PC-3 (cell line): ENCODE results near the gene SLC41A2. TPM values are rescaled to one million over a fixed set of nuclear protein-coding genes. Genes with fewer than 3 reads are reported as not detected.

Source experiments
- ATAC-seq: fragments of 200-7000 bp; cut with Tn5 transposase; 2 replicates; pipeline ENCODE4 v1.9.1; 2020; ENCODE audit warnings: mild to moderate bottlenecking, moderate library complexity
- Bru-seq: library from RNA; stranded (reverse); fragments of 400-500 nt; gene quantifications from one replicate; lab custom pipeline; 2021; lab: Mats Ljungman, UMichigan
- BruChase-seq, 2 experiments: library from RNA; stranded (reverse); fragments of 400-500 nt; gene quantifications; one replicate each; lab custom pipeline; 2021; lab: Mats Ljungman, UMichigan
- BruUV-seq: library from RNA; stranded (reverse); fragments of 400-500 nt; replicated peaks from 2 replicates; lab custom pipeline; 2021; lab: Mats Ljungman, UMichigan
- CTCF ChIA-PET: fragments of 300-600 bp; sonication (Branson Sonifier 250); formaldehyde crosslinking; loops from one replicate; lab custom pipeline; 2022; ENCODE audit warnings: antibody characterized with exemption; lab: Charles Lee
- POLR2A ChIA-PET: fragments of 300-600 bp; sonication (Branson Sonifier 250); formaldehyde crosslinking; loops from one replicate; lab custom pipeline; 2022; ENCODE audit warnings: antibody characterized with exemption; ENCODE audit not compliant: unreplicated experiment; lab: Charles Lee
- DNase-seq: peaks from one replicate; pipeline ENCODE4 v3.0.0-alpha.2; 2015
- H2AFZ ChIP-seq: fragments of 300-600 bp; sonication (generic); 2 replicates; pipeline ENCODE4 v1.6.0; 2016; ENCODE audit warnings: antibody characterized with exemption, low read length
- H3F3A ChIP-seq: fragments of 300-600 bp; sonication (generic); one replicate; pipeline ENCODE4 v1.6.0; 2017; ENCODE audit warnings: antibody characterized with exemption, low read length, control low read depth, mild to moderate bottlenecking; ENCODE audit not compliant: unreplicated experiment
- H3K27ac ChIP-seq: fragments of 300-600 bp; sonication (generic); 2 replicates; pipeline ENCODE4 v1.5.1; 2016; ENCODE audit warnings: mild to moderate bottlenecking, low read length
- H3K27me3 ChIP-seq: fragments of 300-600 bp; sonication (generic); 2 replicates; pipeline ENCODE4 v1.6.1; 2016; ENCODE audit warnings: low read length, mixed read lengths
- H3K36me3 ChIP-seq: fragments of 300-600 bp; sonication (generic); 2 replicates; pipeline ENCODE4 v1.6.1; 2016; ENCODE audit warnings: low read depth, mixed run types, low read length, mixed read lengths
- H3K4me1 ChIP-seq: fragments of 300-600 bp; sonication (generic); 2 replicates; pipeline ENCODE4 v1.5.1; 2016; ENCODE audit warnings: low read length; ENCODE audit not compliant: insufficient read depth
- H3K4me2 ChIP-seq: fragments of 300-600 bp; sonication (generic); 2 replicates; pipeline ENCODE4 v1.6.0; 2016; ENCODE audit warnings: low read length
- H3K4me3 ChIP-seq: fragments of 300-600 bp; sonication (generic); 2 replicates; pipeline ENCODE4 v1.5.1; 2016; ENCODE audit warnings: mild to moderate bottlenecking, low read length, mixed read lengths
- H3K79me2 ChIP-seq: fragments of 300-600 bp; sonication (generic); 2 replicates; pipeline ENCODE4 v1.6.1; 2017; ENCODE audit warnings: low read length, mixed read lengths
- H3K9ac ChIP-seq: fragments of 300-600 bp; sonication (generic); 2 replicates; pipeline ENCODE4 v1.6.0; 2016; ENCODE audit warnings: mild to moderate bottlenecking, low read length
- H3K9me2 ChIP-seq: fragments of 300-600 bp; sonication (generic); replicated peaks from 2 replicates; pipeline ENCODE4 v1.6.1; 2016; ENCODE audit warnings: mixed run types, low read length, mixed read lengths
- H3K9me3 ChIP-seq: fragments of 300-600 bp; sonication (generic); 2 replicates; pipeline ENCODE4 v1.6.1; 2016; ENCODE audit warnings: low read length, mixed read lengths
- H4K20me1 ChIP-seq: fragments of 300-600 bp; sonication (generic); 2 replicates; pipeline ENCODE4 v1.6.1; 2016; ENCODE audit warnings: low read length, mixed read lengths
- EZH2 ChIP-seq: fragments of 300-600 bp; sonication (generic); IDR thresholded peaks from one replicate; pipeline ENCODE4 v1.6.1; 2017; ENCODE audit warnings: antibody characterized with exemption, mild to moderate bottlenecking, low read length; ENCODE audit not compliant: unreplicated experiment
- EZH2phosphoT487 ChIP-seq: fragments of 300-600 bp; sonication (generic); IDR thresholded peaks from 2 replicates; pipeline ENCODE4 v1.6.1; 2018; ENCODE audit warnings: mild to moderate bottlenecking, antibody characterized with exemption, low read length, borderline replicate concordance
- intact Hi-C: fragments of 100-400 bp; cut with micrococcal nuclease; formaldehyde crosslinking; loops from 2 replicates; pipeline ENCODE4 v1.9.0; 2023
- long read RNA-seq: library from polyadenylated mRNA; unstranded; transcript quantifications from one replicate; pipeline ENCODE4 v2.0.0, GENCODE V29; 2021; ENCODE audit not compliant: unreplicated experiment
- total RNA-seq: library from RNA; depleted of rRNA; stranded (reverse); fragments of >200 nt; gene quantifications from 2 replicates; pipeline ENCODE4 v1.2.3, GENCODE V29; 2014; rRNA removed
- TF ChIP-seq, protein P1 (sequence below): fragments of 300-600 bp; sonication (generic); conservative IDR thresholded peaks from 2 replicates; pipeline ENCODE4 v1.5.1; 2017; ENCODE audit warnings: antibody characterized with exemption, low read depth, mild to moderate bottlenecking, low read length

SLC41A2 gene, protein sequence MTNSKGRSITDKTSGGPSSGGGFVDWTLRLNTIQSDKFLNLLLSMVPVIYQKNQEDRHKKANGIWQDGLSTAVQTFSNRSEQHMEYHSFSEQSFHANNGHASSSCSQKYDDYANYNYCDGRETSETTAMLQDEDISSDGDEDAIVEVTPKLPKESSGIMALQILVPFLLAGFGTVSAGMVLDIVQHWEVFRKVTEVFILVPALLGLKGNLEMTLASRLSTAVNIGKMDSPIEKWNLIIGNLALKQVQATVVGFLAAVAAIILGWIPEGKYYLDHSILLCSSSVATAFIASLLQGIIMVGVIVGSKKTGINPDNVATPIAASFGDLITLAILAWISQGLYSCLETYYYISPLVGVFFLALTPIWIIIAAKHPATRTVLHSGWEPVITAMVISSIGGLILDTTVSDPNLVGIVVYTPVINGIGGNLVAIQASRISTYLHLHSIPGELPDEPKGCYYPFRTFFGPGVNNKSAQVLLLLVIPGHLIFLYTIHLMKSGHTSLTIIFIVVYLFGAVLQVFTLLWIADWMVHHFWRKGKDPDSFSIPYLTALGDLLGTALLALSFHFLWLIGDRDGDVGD
- total RNA-seq (16.3 and 20.4 TPM in 2 replicates), Bru-seq, nascent RNA (percentile 54 among the genes with signal in this experiment), BruChase-seq, experiment 1, labeled RNA remaining after a 6-hour chase (percentile 48 among the genes with signal in this experiment), BruChase-seq, experiment 2, labeled RNA remaining after a 2-hour chase (percentile 52 among the genes with signal in this experiment)
- long read RNA-seq, partial matches to known transcripts = 1 of 13 reads
- long read RNA-seq, other reads (novel, unspliced or antisense) = 12 of 13 reads

DNA sequence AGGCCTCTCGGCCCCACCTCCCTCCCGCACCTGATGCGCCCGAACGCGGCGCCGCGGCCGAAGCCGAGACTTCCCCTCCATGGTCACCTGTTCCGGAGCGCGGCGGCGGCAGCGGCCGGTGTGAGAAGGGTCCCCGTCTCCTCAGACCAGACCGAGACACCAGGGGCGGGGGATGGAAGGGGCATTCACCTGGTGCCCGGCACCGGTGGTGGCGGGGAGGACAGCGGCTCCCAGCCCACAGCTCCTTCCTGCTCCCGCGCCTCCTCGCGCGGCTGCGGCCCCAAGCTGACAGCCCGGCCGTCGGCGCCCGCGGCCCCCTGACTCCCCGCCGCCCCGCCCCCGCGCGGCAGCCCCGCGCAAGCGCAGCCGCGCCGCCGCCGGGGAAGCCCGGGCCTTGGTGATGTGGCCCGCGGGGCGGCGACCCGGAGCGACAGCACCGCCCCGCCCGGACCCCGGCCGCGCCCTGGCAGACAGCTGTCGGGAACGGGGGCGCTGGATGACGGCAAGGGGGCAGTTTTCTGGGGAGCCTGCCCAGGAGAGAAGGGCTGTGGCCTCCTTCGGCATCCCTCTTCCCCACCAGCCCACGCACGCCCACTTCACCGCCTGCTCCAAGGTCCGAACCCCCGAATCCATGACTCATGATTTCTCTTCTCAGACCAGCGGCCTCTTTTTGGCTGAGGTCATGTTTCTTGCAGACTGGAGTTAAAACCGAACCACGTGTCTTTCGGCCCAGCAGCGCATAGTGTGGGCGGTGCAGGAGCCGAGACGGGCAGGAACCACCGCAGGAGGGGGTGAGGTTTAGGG is at the start of gene SLC41A2:
Gene SLC41A2, minus strand, starts transcription at position 290 of the 804 bp plus-strand sequence. CDS start 29,763 bp downstream, outside the sequence.
- TSS peak; percentile 86 for BruUV-seq
- TF ChIP-seq, protein P1, sequence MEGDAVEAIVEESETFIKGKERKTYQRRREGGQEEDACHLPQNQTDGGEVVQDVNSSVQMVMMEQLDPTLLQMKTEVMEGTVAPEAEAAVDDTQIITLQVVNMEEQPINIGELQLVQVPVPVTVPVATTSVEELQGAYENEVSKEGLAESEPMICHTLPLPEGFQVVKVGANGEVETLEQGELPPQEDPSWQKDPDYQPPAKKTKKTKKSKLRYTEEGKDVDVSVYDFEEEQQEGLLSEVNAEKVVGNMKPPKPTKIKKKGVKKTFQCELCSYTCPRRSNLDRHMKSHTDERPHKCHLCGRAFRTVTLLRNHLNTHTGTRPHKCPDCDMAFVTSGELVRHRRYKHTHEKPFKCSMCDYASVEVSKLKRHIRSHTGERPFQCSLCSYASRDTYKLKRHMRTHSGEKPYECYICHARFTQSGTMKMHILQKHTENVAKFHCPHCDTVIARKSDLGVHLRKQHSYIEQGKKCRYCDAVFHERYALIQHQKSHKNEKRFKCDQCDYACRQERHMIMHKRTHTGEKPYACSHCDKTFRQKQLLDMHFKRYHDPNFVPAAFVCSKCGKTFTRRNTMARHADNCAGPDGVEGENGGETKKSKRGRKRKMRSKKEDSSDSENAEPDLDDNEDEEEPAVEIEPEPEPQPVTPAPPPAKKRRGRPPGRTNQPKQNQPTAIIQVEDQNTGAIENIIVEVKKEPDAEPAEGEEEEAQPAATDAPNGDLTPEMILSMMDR = no peak
- TF ChIP-seq EZH2phosphoT487 (no peak), EZH2 (no peak)
- no peaks in the 10 kb centered on the region for H3K36me3 ChIP-seq
- H3K4me1 ChIP-seq = peaks cover 32% of the 10 kb centered on the region
- H3F3A ChIP-seq = no peaks in the 10 kb centered on the region
- no peaks in the 10 kb centered on the region for H3K9me2 ChIP-seq
- H3K9ac ChIP-seq = peak within 1 kb of the TSS; percentile 88
- peak; percentile 82 for ATAC-seq
- H3K79me2 ChIP-seq = no peaks in the 10 kb centered on the region; the same call in 1 of the 2 replicates
- POLR2A ChIA-PET = interaction anchor here (0.6 kb wide), 1 partner anchor 71 kb away, joined by 4 read pairs; no protein-coding TSS in a partner anchor
- peak within 1 kb of the TSS; percentile 79 for H3K4me3 ChIP-seq
- intact Hi-C loops = loop anchor here (2.0 kb wide), 1 partner anchor 95 kb away; no protein-coding TSS in a partner anchor
- CTCF ChIA-PET = interaction anchor here (0.6 kb wide), 1 partner anchor 79 kb away, joined by 5 read pairs; no protein-coding TSS in a partner anchor
- H2AFZ ChIP-seq = peak within 1 kb of the TSS; percentile 97
- peak; percentile 89 for DNase-seq
- H4K20me1 ChIP-seq = no peaks in the 10 kb centered on the region
- no peaks in the 10 kb centered on the region for H3K9me3 ChIP-seq
- peak within 1 kb of the TSS; percentile 80 for H3K27ac ChIP-seq
- no peaks in the 10 kb centered on the region for H3K27me3 ChIP-seq
- H3K4me2 ChIP-seq = peak within 1 kb of the TSS; percentile 94

DNA sequence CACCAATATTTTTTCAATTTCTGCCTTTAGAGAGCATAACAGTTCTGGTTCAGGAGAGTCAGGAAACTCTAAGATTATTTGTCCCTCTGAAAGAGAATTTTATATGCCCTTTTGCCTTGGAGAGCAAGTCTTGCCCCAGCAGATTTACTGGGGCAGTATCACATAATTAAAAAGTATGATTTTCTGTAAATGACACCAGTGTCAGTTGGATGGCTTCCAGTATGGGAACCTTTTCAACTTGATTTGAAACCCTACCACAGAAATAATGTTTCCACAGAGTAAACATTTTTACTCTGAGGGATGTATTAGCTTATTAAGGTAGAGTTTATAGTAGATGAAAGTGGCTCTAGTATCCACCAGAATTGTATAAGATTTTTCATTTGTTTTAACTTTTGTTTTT is 43.4 kb upstream of the SLC41A2 start:
- H3K4me1 ChIP-seq = no peaks in the 10 kb centered on the region
- ChIA-PET POLR2A (no interaction called here), CTCF (no interaction called here)
- DNase-seq (no peak), ATAC-seq (no peak)
- no peak overlapping the region for H3K4me2 ChIP-seq
- H3K9me2 ChIP-seq = no peaks in the 10 kb centered on the region
- H3K4me3 ChIP-seq = no peak overlapping the region
- H3K9ac ChIP-seq = no peak overlapping the region
- no peaks in the 10 kb centered on the region for H3F3A ChIP-seq
- H3K36me3 ChIP-seq = peaks cover 64% of the 10 kb centered on the region
- no peaks in the 10 kb centered on the region for H3K9me3 ChIP-seq
- no peaks in the 10 kb centered on the region for H3K27me3 ChIP-seq
- intact Hi-C loops = no loop called here
- BruUV-seq = no TSS peak
- no peak overlapping the region for H3K27ac ChIP-seq
- TF ChIP-seq EZH2 (no peak), EZH2phosphoT487 (no peak)
- TF ChIP-seq, protein P1 = no peak
- no peaks in the 10 kb centered on the region for H3K79me2 ChIP-seq
- no peak overlapping the region for H2AFZ ChIP-seq
- no peaks in the 10 kb centered on the region for H4K20me1 ChIP-seq
